Medulla oblongata (tissue), 1 donor: Measurements from ENCODE around the gene FRZB.
A peak's percentile ranks its signal among the peaks of the same experiment; 100 is the strongest.

Experiments
- DNase-seq: peaks from one replicate; pipeline ENCODE4 v3.0.0-alpha.2; 2015; ENCODE audit errors: extremely low spot score

The FRZB gene

DNA sequence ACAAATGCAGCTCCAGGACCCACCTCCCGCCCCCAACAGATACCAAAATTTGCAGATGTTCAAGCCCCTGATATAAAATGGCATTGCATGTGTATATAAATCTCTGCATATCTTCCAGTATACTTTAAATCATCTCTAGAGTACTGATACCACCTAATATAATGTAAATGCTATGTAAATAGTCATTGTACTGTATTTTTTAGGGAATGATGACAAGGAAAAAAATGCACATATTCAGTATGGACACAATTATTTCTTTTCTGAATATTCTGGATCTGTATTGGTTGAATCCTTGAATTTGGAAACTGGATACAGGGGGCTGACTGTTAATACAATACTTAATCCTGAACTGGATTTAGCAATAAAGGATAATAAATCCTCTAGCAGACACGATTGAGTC lies 67.7 kb downstream of the FRZB start:
- no peak for DNase-seq

DNA sequence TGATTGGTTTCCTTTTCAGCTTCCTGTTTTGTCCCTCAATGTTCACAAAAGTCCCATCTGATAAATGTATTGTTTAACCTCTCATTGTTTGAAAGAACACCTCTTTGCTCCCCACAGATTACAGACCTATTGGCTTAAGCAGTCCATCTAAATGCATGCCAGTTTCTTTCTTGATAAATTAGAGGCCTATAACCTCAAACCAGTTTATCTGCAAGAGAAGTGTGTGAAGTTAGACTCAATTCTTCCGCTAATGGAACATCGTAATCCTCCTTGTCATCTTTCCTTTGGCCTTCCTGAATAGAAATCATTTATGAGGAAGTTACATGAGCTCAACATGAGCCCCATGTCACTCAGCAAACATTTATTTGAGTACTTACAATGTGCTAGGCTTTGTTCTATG lies 74.0 kb downstream of the FRZB start:
- no peak for DNase-seq

DNA sequence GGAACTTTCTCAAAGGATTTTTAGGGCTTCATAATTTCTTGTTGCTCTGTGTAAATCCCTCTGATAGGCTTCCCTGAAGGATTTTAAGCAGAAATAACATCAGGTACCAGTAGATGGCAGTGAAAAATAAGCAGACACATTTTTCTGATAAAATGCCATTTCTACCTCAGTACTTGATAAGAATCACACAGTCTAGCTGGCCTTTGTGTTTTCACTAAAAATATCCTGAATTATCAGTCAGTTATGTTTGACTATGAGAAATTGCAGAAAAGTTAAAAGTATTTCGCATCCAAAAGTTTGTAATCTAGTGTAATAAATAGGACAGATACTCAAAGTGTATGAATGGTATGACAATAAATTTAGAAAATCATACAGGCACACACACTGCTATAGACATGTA lies 81.7 kb downstream of the FRZB start:
- DNase-seq: peak; percentile 40

- DNase-seq: no peak
Measured at GRCh38 chr2:182784058-182784706, 82.3 kb downstream of the FRZB start.
